ENCODE measurements around the gene HCN4.
A peak's percentile ranks its signal among the peaks of the same experiment; 100 is the strongest.

HCN4 gene

GRCh38 chr15:73389539-73389938 is 20.8 kb upstream of the HCN4 start:
- Histone ChIP-seq H2BK120ac (ENCODE audit: low read depth, low read length) (no peak overlapping the region), H3K23ac (ENCODE audit: low read length) (no peak overlapping the region), H2AK5ac (ENCODE audit: low read length) (peak overlapping the region; percentile 37), H2BK5ac (ENCODE audit: low read length) (peak overlapping the region; percentile 28), H3K56ac (ENCODE audit: low read length) (no peak overlapping the region), H3K79me1 (ENCODE audit: low read length) (no peaks in the 10 kb centered on the region), H4K5ac (ENCODE audit: low read length) (no peak overlapping the region), H3K36me3 (ENCODE audit: control insufficient read depth, insufficient read depth, low read length) (no peaks in the 10 kb centered on the region), H4K8ac (ENCODE audit: low read depth, low read length) (no peak overlapping the region), H3K18ac (ENCODE audit: low read length) (no peak overlapping the region), H3K79me2 (ENCODE audit: control insufficient read depth, insufficient read depth, low read length) (no peaks in the 10 kb centered on the region), H3K4me3 (ENCODE audit: low read length) (no peak overlapping the region), H3K4ac (ENCODE audit: low read depth, low read length) (no peak overlapping the region), H3K27me3 (ENCODE audit: insufficient read depth, low read length, poor library complexity) (no peaks in the 10 kb centered on the region), H3K9ac (ENCODE audit: low read length) (no peak overlapping the region), H3K4me1 (ENCODE audit: control insufficient read depth, low read depth, low read length) (peaks cover 20% of the 10 kb centered on the region), H3K4me2 (ENCODE audit: low read length) (no peak overlapping the region), H2BK15ac (replicated peaks; ENCODE audit: low read depth) (no peak overlapping the region), H3K27ac (ENCODE audit: low read depth, low read length) (peak overlapping the region; percentile 2)
- DNase-seq, result peak; percentile 96
- WGBS (ENCODE audit: extremely low coverage, insufficient coverage, low lambda C conversion rate), result no CpG with 5 or more reads among the region's 2 CpGs

GRCh38 chr15:73388256-73388781 is 19.6 kb upstream of the HCN4 start:
- Histone ChIP-seq H3K27ac (ENCODE audit: low read depth, low read length) (no peak overlapping the region), H3K18ac (ENCODE audit: low read length) (no peak overlapping the region), H3K36me3 (ENCODE audit: control insufficient read depth, insufficient read depth, low read length) (no peaks in the 10 kb centered on the region), H3K4ac (ENCODE audit: low read depth, low read length) (no peak overlapping the region), H3K4me2 (ENCODE audit: low read length) (no peak overlapping the region), H3K23ac (ENCODE audit: low read length) (no peak overlapping the region), H3K27me3 (ENCODE audit: insufficient read depth, low read length, poor library complexity) (no peaks in the 10 kb centered on the region), H3K56ac (ENCODE audit: low read length) (peak overlapping the region; percentile 6), H3K9ac (ENCODE audit: low read length) (no peak overlapping the region), H3K79me2 (ENCODE audit: control insufficient read depth, insufficient read depth, low read length) (no peaks in the 10 kb centered on the region), H4K5ac (ENCODE audit: low read length) (no peak overlapping the region), H3K4me1 (ENCODE audit: control insufficient read depth, low read depth, low read length) (peaks cover 20% of the 10 kb centered on the region), H2BK120ac (ENCODE audit: low read depth, low read length) (no peak overlapping the region), H2BK15ac (replicated peaks; ENCODE audit: low read depth) (no peak overlapping the region), H3K79me1 (ENCODE audit: low read length) (no peaks in the 10 kb centered on the region), H3K4me3 (ENCODE audit: low read length) (no peak overlapping the region), H4K8ac (ENCODE audit: low read depth, low read length) (no peak overlapping the region), H2BK5ac (ENCODE audit: low read length) (peak overlapping the region; percentile 33), H2AK5ac (ENCODE audit: low read length) (no peak overlapping the region)
- WGBS (ENCODE audit: extremely low coverage, insufficient coverage, low lambda C conversion rate), result no CpG with 5 or more reads among the region's 7 CpGs
- peak; percentile 89 for DNase-seq

GRCh38 chr15:73387507-73388255 is 18.9 kb upstream of the HCN4 start:
- H3K36me3 ChIP-seq (ENCODE audit: control insufficient read depth, insufficient read depth, low read length), result no peaks in the 10 kb centered on the region
- H2BK15ac ChIP-seq (replicated peaks; ENCODE audit: low read depth), result no peak overlapping the region
- no peak overlapping the region for H3K4me2 ChIP-seq (ENCODE audit: low read length)
- peak overlapping the region; percentile 6 for H3K56ac ChIP-seq (ENCODE audit: low read length)
- peak; percentile 46 for DNase-seq
- H3K79me1 ChIP-seq (ENCODE audit: low read length), result no peaks in the 10 kb centered on the region
- H3K79me2 ChIP-seq (ENCODE audit: control insufficient read depth, insufficient read depth, low read length), result no peaks in the 10 kb centered on the region
- peaks cover 15% of the 10 kb centered on the region for H3K4me1 ChIP-seq (ENCODE audit: control insufficient read depth, low read depth, low read length)
- H4K8ac ChIP-seq (ENCODE audit: low read depth, low read length), result no peak overlapping the region
- H3K27me3 ChIP-seq (ENCODE audit: insufficient read depth, low read length, poor library complexity), result no peaks in the 10 kb centered on the region
- no peak overlapping the region for H3K4ac ChIP-seq (ENCODE audit: low read depth, low read length)
- no peak overlapping the region for H2AK5ac ChIP-seq (ENCODE audit: low read length)
- H3K4me3 ChIP-seq (ENCODE audit: low read length), result no peak overlapping the region
- WGBS (ENCODE audit: extremely low coverage, insufficient coverage, low lambda C conversion rate), result no CpG with 5 or more reads among the region's 12 CpGs
- peak overlapping the region; percentile 33 for H2BK5ac ChIP-seq (ENCODE audit: low read length)
- H3K27ac ChIP-seq (ENCODE audit: low read depth, low read length), result no peak overlapping the region
- H2BK120ac ChIP-seq (ENCODE audit: low read depth, low read length), result no peak overlapping the region
- H3K23ac ChIP-seq (ENCODE audit: low read length), result no peak overlapping the region
- no peak overlapping the region for H3K9ac ChIP-seq (ENCODE audit: low read length)
- H3K18ac ChIP-seq (ENCODE audit: low read length), result no peak overlapping the region
- H4K5ac ChIP-seq (ENCODE audit: low read length), result no peak overlapping the region

GRCh38 chr15:73386886-73387506 is 18.2 kb upstream of the HCN4 start:
- DNase-seq, result no peak
- H3K4me2 ChIP-seq (ENCODE audit: low read length), result no peak overlapping the region
- no peak overlapping the region for H3K9ac ChIP-seq (ENCODE audit: low read length)
- H2BK15ac ChIP-seq (replicated peaks; ENCODE audit: low read depth), result no peak overlapping the region
- H3K27ac ChIP-seq (ENCODE audit: low read depth, low read length), result no peak overlapping the region
- H3K4me1 ChIP-seq (ENCODE audit: control insufficient read depth, low read depth, low read length), result peaks cover 15% of the 10 kb centered on the region
- H3K56ac ChIP-seq (ENCODE audit: low read length), result no peak overlapping the region
- H4K5ac ChIP-seq (ENCODE audit: low read length), result no peak overlapping the region
- no peaks in the 10 kb centered on the region for H3K79me1 ChIP-seq (ENCODE audit: low read length)
- no peak overlapping the region for H3K4ac ChIP-seq (ENCODE audit: low read depth, low read length)
- H3K23ac ChIP-seq (ENCODE audit: low read length), result no peak overlapping the region
- no peak overlapping the region for H3K18ac ChIP-seq (ENCODE audit: low read length)
- H2BK120ac ChIP-seq (ENCODE audit: low read depth, low read length), result no peak overlapping the region
- H4K8ac ChIP-seq (ENCODE audit: low read depth, low read length), result no peak overlapping the region
- H3K4me3 ChIP-seq (ENCODE audit: low read length), result no peak overlapping the region
- H2BK5ac ChIP-seq (ENCODE audit: low read length), result no peak overlapping the region
- no peaks in the 10 kb centered on the region for H3K36me3 ChIP-seq (ENCODE audit: control insufficient read depth, insufficient read depth, low read length)
- no peaks in the 10 kb centered on the region for H3K27me3 ChIP-seq (ENCODE audit: insufficient read depth, low read length, poor library complexity)
- H3K79me2 ChIP-seq (ENCODE audit: control insufficient read depth, insufficient read depth, low read length), result no peaks in the 10 kb centered on the region
- WGBS (ENCODE audit: extremely low coverage, insufficient coverage, low lambda C conversion rate), result no CpG with 5 or more reads among the region's 8 CpGs
- H2AK5ac ChIP-seq (ENCODE audit: low read length), result no peak overlapping the region

- Histone ChIP-seq H3K79me1 (ENCODE audit: low read length) (no peaks in the 10 kb centered on the region), H2AK5ac (ENCODE audit: low read length) (no peak overlapping the region), H2BK120ac (ENCODE audit: low read depth, low read length) (no peak overlapping the region), H3K9ac (ENCODE audit: low read length) (no peak overlapping the region), H4K5ac (ENCODE audit: low read length) (no peak overlapping the region), H2BK15ac (replicated peaks; ENCODE audit: low read depth) (no peak overlapping the region), H3K27me3 (ENCODE audit: insufficient read depth, low read length, poor library complexity) (no peaks in the 10 kb centered on the region), H2BK5ac (ENCODE audit: low read length) (no peak overlapping the region), H3K4ac (ENCODE audit: low read depth, low read length) (no peak overlapping the region), H3K4me2 (ENCODE audit: low read length) (no peak overlapping the region), H3K23ac (ENCODE audit: low read length) (no peak overlapping the region), H3K36me3 (ENCODE audit: control insufficient read depth, insufficient read depth, low read length) (no peaks in the 10 kb centered on the region), H3K18ac (ENCODE audit: low read length) (no peak overlapping the region), H3K27ac (ENCODE audit: low read depth, low read length) (no peak overlapping the region), H3K4me1 (ENCODE audit: control insufficient read depth, low read depth, low read length) (peaks cover 15% of the 10 kb centered on the region), H4K8ac (ENCODE audit: low read depth, low read length) (no peak overlapping the region), H3K79me2 (ENCODE audit: control insufficient read depth, insufficient read depth, low read length) (no peaks in the 10 kb centered on the region), H3K56ac (ENCODE audit: low read length) (no peak overlapping the region), H3K4me3 (ENCODE audit: low read length) (no peak overlapping the region)
- no CpG with 5 or more reads among the region's 5 CpGs for WGBS (ENCODE audit: extremely low coverage, insufficient coverage, low lambda C conversion rate)
- no peak for DNase-seq
Measured at GRCh38 chr15:73386238-73386637, 17.5 kb upstream of the HCN4 start.

Data from mesendoderm (in vitro differentiated cells).